ENCODE measurements around the gene RHEBL1.

RHEBL1 gene

DNA sequence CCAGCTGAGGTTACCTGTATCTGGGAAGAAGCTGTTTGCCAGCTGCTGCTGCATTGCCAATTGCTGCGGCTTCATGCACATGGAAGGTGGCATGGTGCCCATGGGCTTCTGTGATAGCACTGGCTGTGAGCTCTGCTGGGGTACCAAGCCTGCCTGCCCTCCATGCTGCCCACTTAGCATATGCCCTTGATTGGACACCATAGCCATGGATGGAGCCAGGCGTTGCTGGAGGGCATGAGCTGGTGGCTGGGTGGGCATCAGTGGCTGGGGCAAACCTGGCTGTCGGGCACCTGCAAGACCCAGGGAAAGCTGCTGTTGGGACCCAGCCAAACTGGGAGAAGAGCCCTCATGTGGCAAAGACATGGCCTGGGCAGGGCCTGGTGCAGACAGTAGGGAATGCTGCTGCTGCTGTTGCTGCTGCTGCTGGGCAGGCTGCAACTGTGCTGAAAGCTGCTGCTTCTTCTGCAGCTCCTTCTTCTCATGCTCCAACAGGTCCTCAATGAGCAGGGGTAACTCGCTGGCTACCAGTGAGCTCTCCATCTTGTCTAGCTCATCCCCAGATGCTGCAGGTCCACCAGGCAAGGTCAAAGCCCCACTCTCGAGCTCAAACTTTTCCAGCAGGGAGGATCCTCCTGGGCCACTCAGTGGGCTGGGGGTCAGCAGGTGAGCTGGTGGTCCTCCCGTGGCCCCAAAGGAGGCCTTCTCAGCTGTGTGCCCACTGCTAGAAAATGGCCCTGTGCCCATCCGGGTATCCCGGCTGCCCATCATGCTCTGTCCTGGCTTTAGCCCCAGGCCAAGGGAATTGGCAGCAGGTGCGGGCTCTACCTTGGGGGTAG is 32.5 kb downstream of the RHEBL1 start:
- no peak for DNase-seq (ENCODE audit: low spot score)

DNA sequence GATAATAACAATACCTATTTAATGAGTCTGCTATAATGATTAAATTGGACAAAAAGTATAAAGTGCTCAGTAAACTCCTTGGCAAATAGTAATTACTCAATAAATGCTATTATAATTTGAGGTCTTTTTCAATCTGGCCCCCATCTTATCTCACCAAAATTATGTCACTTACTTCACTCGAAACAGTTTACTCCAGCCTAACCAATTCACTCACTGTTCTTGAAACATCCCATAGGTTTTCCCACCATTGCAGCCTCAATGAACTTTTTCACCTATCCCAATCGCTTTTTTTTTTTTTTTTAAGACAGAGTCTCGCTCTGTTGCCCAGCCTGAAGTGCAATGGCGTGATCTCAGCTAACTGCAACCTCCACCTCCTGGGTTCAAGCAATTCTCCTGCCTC is 33.8 kb downstream of the RHEBL1 start:
- DNase-seq (ENCODE audit: low spot score) = no peak

GRCh38 chr12:49034286-49034622 is 35.5 kb downstream of the RHEBL1 start:
- no peak for DNase-seq (ENCODE audit: low spot score)

- no peak for DNase-seq (ENCODE audit: low spot score)
Observed at GRCh38 chr12:49033611-49034285, 36.0 kb downstream of the RHEBL1 start.

DNA sequence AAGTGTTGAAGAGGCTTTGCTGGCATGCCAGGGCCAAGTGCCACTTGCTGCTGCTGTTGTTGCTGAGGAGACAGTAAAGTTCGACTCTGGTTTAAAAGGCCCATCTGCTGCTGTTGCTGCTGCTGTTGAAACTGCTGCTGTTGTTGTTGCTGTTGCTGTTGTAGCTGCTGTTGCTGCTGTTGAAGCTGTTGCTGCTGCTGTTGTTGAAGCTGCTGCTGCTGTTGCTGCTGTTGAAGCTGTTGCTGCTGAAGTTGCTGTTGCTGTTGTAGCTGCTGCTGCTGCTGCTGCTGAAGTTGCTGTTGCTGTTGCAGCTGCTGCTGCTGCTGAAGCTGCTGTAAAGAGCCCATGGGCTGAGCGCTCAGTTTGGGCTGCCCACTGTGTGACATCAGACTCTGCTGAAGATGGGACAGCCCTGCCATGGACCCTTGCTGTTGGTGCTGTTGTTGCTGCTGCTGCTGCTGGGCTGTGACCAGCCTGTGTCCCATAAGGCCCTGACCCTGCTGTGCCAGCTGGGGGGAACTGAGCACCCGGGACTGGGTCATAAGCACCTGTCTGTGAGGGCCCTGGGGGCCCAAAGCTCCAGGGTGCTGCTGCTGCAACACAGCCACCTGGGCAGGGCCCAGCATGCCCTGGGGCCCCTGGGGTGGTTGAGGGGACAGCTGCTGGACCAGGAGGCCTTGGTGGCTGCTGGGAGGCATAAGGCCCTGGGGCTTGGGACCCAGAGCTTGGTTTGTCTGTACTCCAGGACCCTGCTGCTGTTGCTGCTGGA is 36.9 kb downstream of the RHEBL1 start:
- DNase-seq (ENCODE audit: low spot score) = no peak

DNA sequence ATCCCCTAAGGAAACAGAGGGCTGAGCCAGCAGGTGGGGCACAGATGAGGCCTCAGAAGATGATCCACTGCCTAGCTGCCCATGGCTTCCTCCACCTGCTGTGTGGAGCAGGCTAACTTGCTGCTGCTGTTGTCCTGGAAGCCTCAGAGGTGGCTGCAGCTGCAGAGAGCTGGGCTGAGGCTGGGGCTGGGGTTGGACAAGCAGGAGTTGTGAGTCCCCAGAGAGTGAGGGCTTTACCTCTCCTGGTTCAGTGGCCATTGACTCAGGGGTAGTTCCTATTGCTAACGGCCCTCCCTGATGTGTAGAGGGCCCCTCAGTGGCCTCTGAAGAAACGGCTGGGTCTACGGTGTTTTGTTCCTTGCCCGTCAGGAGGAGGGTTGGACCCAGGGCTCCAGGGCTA is 37.5 kb downstream of the RHEBL1 start:
- DNase-seq (ENCODE audit: low spot score) = no peak

DNA sequence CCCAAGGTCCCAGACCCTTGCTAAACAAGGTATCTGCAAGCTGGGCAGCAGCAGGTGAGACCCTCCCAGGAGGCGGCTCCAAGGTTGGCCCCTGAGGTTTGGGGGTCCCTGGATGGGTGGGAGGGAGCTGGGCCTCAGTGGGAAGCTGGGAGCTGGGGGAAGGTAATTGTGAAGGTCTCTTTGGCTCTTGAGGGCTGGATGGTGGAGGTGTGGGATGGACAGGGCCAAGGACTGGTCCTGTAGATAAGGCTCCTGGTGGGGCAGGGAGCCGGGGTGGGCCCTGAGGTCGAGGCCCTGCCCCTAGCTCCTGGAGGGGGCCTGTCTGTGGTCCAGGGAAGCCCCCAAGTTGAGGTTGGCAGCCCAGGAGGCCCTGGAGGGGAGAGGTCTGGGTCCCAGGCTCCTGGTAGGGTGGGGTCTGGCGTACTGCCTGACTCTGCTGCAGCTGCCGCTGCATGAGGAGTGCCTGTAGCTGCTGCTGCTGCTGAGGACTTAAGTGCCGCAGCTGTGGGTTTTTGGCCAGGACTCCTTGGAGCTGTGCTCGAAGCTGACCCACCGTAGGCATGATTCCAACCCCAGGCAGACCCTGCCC is 38.1 kb downstream of the RHEBL1 start:
- DNase-seq (ENCODE audit: low spot score) = no peak

GRCh38 chr12:49030714-49031572 is 38.8 kb downstream of the RHEBL1 start:
- DNase-seq (ENCODE audit: low spot score) = no peak

DNA sequence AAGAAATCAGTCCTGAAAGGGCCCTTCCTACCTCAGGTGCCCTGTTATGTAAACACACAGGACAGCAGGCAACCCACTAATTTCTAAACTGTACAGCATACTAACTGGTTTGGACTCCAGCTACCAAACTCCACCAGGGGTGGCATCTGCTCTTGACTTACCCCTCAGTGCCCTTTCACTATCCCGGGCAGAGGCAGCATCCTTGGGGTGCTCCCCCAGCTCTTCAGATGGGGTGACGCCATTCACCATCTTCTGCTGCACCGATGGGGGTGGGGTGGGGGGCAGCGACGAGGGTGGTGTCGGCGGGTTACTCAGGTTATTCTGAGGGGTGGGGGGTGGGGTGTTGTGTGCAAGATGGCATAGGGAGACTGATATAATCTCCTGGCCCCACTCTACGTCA is 39.7 kb downstream of the RHEBL1 start:
- DNase-seq (ENCODE audit: low spot score) = no peak

DNA sequence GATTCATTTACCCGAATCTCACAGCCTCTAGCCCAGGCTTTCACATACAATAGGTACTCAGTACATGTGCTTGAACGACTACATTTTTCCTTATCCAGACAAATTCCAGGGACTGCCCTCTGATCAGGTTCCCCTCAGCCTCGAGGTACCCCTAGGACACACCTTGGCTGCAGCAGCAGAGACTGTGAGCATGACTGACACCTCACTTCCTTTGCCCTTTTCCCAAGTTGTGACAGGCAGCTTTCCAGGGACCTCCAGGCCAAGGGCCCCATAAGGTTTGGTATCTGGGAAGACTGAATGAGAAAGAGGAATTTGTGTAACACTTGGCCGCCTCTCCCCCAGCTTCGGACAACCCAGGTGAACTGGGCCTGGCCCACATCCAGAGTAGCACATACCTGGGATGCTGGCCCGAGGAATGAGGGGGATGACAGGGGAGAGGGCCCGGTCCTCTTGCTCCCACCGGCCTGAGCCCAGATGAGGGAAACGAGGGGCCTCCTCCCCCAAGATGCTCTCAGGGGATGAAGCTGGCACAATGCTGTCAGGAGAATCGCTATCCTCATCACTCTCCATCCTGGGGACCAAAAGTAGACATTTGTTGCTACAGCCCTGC is 41.0 kb downstream of the RHEBL1 start:
- no peak for DNase-seq (ENCODE audit: low spot score)

GRCh38 chr12:49027846-49028555 is 41.8 kb downstream of the RHEBL1 start:
- DNase-seq (ENCODE audit: low spot score) = no peak

DNA sequence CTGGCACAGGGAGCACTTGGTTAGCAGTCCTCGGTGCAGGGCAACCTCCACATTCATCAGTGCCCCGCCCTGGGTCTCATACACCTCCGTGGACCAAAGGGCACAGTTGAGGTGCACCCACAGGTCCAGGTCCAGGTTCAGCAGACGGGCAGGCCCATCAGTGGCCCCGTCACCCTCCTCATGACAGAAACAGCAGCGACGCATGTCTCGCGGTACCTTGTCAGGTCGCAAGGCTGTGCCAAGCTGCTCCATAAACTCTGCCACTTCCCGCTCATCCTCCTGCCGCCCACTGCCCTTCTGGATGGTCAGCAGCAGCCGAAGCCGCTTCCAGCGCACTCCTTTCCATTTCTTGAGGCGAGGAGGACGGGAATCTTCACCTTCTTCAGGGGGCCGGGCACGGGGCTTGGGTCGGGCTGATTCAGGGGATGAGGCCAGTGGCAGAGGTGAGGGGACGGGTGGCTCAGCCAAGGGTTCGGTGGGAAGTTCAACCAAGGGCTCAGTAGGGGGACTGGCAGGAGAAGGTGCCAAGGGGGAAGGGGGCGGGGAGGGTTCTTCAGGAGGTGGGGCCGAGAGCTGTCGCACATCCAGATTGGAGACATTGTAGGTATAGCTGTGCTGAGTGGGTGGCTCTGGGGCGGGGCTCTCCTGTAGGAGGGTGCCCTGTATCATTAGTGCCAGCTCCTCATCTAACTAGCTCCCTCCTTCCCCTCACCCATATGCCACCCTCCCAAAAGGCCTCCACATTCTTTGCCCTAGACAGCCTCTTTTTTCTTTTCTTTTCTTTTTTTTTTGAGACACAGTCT is 42.9 kb downstream of the RHEBL1 start:
- no peak for DNase-seq (ENCODE audit: low spot score)

DNA sequence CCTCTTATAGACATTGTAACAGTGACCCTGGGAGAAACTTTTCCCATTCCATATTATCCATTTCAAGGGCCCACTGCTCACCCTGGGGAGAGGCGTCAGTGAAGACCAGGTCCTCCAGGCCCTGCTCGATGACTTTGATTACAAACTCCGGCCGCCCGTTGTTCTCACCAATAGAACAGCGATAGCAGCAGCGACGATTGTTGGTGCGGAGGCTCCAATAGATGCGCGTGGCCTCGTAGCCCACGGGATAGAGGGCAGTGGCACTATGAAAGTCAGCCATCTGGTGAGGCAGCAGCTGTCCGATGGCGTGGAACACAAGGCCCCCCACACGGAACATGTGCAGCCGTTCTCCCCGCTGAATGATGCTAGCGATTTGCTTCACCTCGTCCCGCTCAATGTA is 43.7 kb downstream of the RHEBL1 start:
- DNase-seq (ENCODE audit: low spot score) = no peak

DNA sequence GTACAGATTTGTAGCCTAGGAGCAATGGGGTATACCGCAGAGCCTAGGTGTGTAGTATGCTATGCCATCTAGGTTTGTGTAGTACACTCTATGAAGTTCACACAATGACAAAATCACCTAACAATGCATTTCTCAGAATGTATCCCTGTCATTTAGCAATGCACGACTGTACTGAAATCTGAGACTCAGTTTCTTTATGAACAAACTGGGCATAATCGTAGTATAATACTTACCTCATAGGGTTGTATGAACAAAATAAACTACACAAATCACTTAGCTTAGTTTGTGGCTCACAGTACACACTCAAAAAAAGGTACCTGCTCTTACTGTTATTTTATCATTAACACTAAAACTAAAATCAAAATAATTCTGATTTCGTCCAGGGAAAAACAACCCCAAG is 44.3 kb downstream of the RHEBL1 start:
- DNase-seq (ENCODE audit: low spot score) = no peak

- DNase-seq (ENCODE audit: low spot score) = no peak
Observed at GRCh38 chr12:49024543-49024942, 45.2 kb downstream of the RHEBL1 start.

- no peak for DNase-seq (ENCODE audit: low spot score)
Observed at GRCh38 chr12:49023812-49024211, 46.0 kb downstream of the RHEBL1 start.

- DNase-seq (ENCODE audit: low spot score) = no peak
Observed at GRCh38 chr12:49022558-49023178, 47.1 kb downstream of the RHEBL1 start.

DNA sequence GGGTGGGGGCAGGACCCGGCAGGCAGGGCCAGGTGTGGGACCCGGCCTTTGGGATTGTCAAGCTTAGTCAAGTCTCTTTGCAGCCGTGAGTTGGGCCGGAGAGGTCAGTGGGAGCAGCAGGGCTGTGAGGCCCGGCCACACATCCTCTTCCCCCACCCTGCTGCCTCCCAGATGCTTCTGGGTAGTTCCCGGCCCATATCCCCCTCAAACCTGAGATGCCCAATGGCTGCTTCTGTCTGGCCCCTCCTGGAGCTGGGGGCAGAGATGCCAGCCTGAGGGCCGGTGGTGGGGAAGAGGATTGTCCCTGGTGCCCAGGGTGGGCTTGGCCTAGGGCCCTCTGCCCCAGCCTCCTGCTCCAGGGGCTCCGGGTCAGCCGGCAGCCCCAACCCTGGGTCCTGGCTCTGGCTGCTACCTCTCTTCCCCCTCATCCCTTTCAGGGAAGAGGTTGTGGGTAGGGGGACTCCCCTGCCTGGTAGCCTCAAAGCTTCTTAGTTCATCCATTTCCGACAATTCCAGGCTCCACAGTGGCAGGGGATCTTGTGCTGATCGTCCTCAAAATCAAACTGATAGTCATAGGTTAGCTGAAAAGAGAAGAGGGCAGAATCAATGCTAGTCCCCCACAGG is 48.4 kb downstream of the RHEBL1 start:
- DNase-seq (ENCODE audit: low spot score) = no peak

GRCh38 chr12:49020441-49020840 is 49.3 kb downstream of the RHEBL1 start:
- no peak for DNase-seq (ENCODE audit: low spot score)

Data from Ammon's horn (tissue), 1 donor.